HEK293T (cell line): ENCODE measurements around the gene CUL7.

ENCODE experiments used
- CTCF ChIA-PET: fragments of 350-600 bp; formaldehyde crosslinking; extraction: SDS; loops from one replicate; lab custom pipeline; 2021; ENCODE audit warnings: antibody characterized with exemption, inconsistent platforms; lab: Yijun Ruan, JAX
- POLR2A ChIA-PET: fragments of 350-600 bp; formaldehyde crosslinking; extraction: SDS; loops from one replicate; lab custom pipeline; 2020; ENCODE audit warnings: antibody characterized with exemption, inconsistent platforms; lab: Yijun Ruan, JAX
- DNase-seq: peaks from one replicate; pipeline ENCODE4 v3.0.0; 2012; ENCODE audit warnings: mixed read lengths; ENCODE audit errors: extremely low spot score
- ARNT ChIP-seq: fragments of 450-650 bp; IDR thresholded peaks from 2 replicates; pipeline ENCODE4 v1.6.1; 2017; ENCODE audit warnings: mild to moderate bottlenecking
- BHLHE40 ChIP-seq: fragments of 450-650 bp; IDR thresholded peaks from 2 replicates; pipeline ENCODE4 v1.6.1; 2016; ENCODE audit warnings: mild to moderate bottlenecking, moderate library complexity, borderline replicate concordance
- CTBP1 ChIP-seq: fragments of 450-650 bp; IDR thresholded peaks from 2 replicates; pipeline ENCODE4 v1.6.1; 2016; ENCODE audit warnings: borderline replicate concordance
- ELF4 ChIP-seq: fragments of 450-650 bp; IDR thresholded peaks from 2 replicates; pipeline ENCODE4 v1.6.1; 2017; ENCODE audit warnings: antibody characterized with exemption
- FOXA1 ChIP-seq: fragments of 450-650 bp; IDR thresholded peaks from 2 replicates; pipeline ENCODE4 v1.6.1; 2016; ENCODE audit warnings: mild to moderate bottlenecking
- FOXK2 ChIP-seq: fragments of 450-650 bp; IDR thresholded peaks from 2 replicates; pipeline ENCODE4 v1.6.1; 2016; ENCODE audit warnings: mild to moderate bottlenecking
- FOXM1 ChIP-seq: fragments of 450-650 bp; IDR thresholded peaks from 2 replicates; pipeline ENCODE4 v1.6.1; 2017; ENCODE audit warnings: mild to moderate bottlenecking, borderline replicate concordance
- HDGF ChIP-seq: fragments of 450-650 bp; IDR thresholded peaks from 2 replicates; pipeline ENCODE4 v1.6.1; 2017; ENCODE audit warnings: antibody characterized with exemption, borderline replicate concordance
- L3MBTL2 ChIP-seq: fragments of 450-650 bp; conservative IDR thresholded peaks from 2 replicates; pipeline ENCODE4 v1.6.1; 2016; ENCODE audit warnings: mild to moderate bottlenecking
- LEF1 ChIP-seq: fragments of 450-650 bp; IDR thresholded peaks from 2 replicates; pipeline ENCODE4 v1.6.1; 2017; ENCODE audit warnings: mild to moderate bottlenecking, borderline replicate concordance
- NFRKB ChIP-seq: fragments of 450-650 bp; IDR thresholded peaks from 2 replicates; pipeline ENCODE4 v1.6.1; 2016; ENCODE audit warnings: mild to moderate bottlenecking, moderate library complexity
- SP1 ChIP-seq: fragments of 450-650 bp; IDR thresholded peaks from 2 replicates; pipeline ENCODE4 v1.6.1; 2017
- SUZ12 ChIP-seq: fragments of 450-650 bp; IDR thresholded peaks from 2 replicates; pipeline ENCODE4 v1.6.1; 2016; ENCODE audit warnings: mild to moderate bottlenecking
- TARDBP ChIP-seq: fragments of 450-650 bp; IDR thresholded peaks from 2 replicates; pipeline ENCODE4 v1.6.1; 2016
- ZNF384 ChIP-seq: fragments of 450-650 bp; IDR thresholded peaks from 2 replicates; pipeline ENCODE4 v1.6.1; 2016
- TF ChIP-seq, protein P1 (sequence below): fragments of 450-650 bp; IDR thresholded peaks from 2 replicates; pipeline ENCODE4 v1.6.1; 2016

CUL7 gene

DNA sequence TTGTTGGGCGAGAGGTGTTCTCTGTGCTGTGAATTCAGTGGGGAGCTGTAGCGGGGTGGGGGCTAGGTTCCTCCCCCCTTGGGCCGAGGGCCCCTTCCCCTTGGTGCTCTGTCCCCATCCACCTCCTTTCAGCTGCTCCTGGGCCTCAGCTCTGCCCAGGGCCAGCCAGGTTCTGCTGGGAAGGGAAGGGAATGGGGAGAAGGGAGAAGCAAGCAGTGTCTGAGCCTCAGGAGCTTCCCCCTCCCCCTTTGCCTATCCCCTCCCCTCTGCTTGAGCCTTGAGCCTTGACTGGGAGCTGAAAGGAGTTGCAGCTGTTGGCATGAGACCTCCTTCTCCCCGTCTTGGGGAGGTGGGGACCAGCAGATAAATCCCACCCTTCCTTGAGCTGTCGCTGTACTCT is 32.8 kb downstream of the CUL7 start:
- TF ChIP-seq NFRKB (no peak), FOXM1 (no peak), ELF4 (no peak), CTBP1 (no peak), LEF1 (no peak), FOXK2 (no peak), ARNT (no peak), BHLHE40 (no peak), ZNF384 (no peak), HDGF (no peak)
- TF ChIP-seq, protein P1, sequence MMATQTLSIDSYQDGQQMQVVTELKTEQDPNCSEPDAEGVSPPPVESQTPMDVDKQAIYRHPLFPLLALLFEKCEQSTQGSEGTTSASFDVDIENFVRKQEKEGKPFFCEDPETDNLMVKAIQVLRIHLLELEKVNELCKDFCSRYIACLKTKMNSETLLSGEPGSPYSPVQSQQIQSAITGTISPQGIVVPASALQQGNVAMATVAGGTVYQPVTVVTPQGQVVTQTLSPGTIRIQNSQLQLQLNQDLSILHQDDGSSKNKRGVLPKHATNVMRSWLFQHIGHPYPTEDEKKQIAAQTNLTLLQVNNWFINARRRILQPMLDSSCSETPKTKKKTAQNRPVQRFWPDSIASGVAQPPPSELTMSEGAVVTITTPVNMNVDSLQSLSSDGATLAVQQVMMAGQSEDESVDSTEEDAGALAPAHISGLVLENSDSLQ, result no peak
- ChIA-PET POLR2A (interaction anchor here (1.0 to 2.8 kb wide), 13 partner anchors 9 to 141 kb away, joined by 3 to 26 read pairs (median 6); partner anchors contain the start of genes CNPY3, CUL7, KLC4 and MRPL2), CTCF (interaction anchor here (0.6 kb wide), 1 partner anchor 29 kb away, joined by 3 read pairs; no protein-coding TSS in a partner anchor)
- peak; percentile 40 for DNase-seq

DNA sequence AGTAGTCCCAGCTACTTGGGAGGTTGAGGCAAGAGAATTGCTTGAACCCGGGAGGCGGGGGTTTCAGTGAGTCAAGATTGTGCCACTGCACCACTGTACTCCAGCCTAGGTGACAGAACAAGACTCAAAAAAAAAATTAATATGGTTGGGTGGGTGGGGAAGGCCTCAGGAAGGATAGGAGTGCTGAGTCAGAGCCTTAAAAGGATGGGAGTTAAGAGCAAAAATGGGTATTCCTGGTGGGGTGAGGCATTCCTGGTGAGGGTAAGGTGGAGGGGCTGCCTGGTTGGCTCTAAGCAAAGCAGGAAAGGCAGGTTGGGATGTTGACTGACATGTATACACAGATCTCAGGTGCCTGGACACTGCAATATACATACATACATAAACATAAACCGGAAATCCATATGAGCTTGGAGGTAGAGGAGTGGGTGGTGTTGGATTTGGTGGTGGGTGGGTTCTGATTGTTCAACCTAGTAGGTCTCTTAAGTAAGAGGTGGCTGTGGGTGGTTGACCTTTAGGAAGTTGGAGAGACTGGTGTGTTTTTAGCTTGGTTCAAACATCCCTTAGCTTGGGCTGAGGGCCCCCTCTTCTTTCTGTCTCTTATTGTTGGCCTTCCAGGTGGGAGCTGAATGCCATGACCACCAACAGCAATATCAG is 33.5 kb downstream of the CUL7 start:
- ChIA-PET POLR2A (interaction anchor here (0.8 to 2.8 kb wide), 10 partner anchors 9 to 123 kb away, joined by 3 to 26 read pairs (median 8); partner anchors contain the start of genes CNPY3, CUL7, KLC4 and MRPL2), CTCF (no interaction called here)
- no peak for TF ChIP-seq BHLHE40
- no peak for DNase-seq

DNA sequence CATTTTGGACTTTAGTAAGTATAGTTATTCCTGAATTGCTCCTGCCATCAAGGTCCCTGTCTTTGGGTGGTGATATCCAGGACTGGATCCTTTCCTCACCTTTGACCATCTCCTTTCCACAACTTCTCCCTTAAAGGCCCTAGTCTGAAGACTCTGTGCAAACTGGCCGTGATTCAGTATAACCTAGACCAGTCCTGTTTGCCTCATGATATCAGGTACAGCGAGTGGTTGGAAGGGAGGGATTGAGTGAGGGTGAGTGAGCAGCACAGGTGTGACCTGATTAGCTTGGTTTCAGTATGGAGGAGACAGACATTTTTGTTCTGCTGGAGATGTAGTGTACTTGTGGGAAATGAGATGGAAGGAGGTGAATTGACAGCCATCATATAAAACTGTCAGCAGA is 34.5 kb downstream of the CUL7 start:
- ChIA-PET POLR2A (interaction anchor here (1.8 kb wide), 1 partner anchor 35 kb away, joined by 4 read pairs; the partner anchor contains the start of gene PPP2R5D), CTCF (no interaction called here)
- no peak for DNase-seq
- TF ChIP-seq FOXM1 (no peak), NFRKB (no peak)

DNA sequence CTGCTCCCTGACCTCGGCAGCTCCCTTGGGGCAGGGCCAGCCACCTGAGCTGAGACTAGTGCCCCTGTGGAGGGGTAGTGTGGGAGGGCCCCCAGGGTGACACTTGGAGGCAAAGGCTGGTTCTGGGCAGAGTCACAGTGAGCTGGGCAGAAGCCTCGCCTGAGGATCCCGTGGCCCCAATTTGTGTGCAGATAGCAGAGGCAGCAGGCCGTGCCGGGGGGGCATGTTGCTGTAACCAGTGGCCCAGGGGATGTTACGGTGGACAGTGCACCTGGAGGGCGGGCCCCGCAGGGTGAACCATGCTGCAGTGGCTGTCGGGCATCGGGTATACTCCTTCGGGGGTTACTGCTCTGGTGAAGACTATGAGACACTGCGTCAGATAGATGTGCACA is 36.7 kb downstream of the CUL7 start:
- TF ChIP-seq ZNF384 (no peak), L3MBTL2 (no peak), FOXK2 (no peak)
- no peak for DNase-seq
- POLR2A ChIA-PET, result interaction anchor here (1.2 to 3.7 kb wide), 5 partner anchors 33 to 88 kb away, joined by 4 to 22 read pairs (median 6); partner anchors contain the start of genes CNPY3, CUL7, KLC4 and MRPL2
- CTCF ChIA-PET, result no interaction called here

DNA sequence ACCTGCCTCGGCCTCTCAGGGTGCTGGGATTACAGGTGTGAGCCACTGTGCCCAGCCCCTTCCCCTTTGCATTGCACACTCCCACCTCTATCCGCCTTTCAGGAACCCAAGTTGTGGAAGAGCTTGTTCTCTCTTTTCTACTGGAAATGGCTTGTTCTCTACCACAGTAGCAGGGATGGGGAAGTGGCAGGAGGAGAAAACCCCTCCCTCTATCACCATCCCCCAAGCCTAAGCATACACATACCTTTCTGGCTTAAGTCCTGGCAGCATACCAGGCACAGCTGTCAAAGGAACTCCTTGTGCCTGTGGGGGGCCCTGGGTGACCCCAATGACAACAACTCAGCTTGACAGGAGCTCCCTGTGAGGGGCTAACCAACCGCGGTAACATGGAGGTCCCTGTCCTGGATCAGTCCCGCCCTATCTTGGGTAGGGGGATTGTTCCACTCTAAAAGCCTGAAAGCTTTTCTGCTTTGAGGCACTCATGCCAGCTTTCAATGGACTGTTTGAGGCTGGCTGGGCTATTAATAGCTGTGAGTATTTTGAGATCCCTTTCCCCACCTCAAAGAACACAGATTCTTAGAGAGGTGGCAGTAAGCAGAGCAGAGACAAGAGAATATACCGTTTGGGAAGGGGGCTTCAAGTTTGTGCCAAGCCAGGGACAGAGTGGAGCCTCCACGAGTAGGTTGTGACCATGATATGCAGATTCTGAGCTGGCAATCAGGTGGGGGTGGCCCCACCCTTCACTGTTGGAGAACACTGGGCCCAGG is 37.3 kb downstream of the CUL7 start:
- ChIA-PET CTCF (no interaction called here), POLR2A (interaction anchor here (1.2 to 3.7 kb wide), 6 partner anchors 9 to 87 kb away, joined by 4 to 30 read pairs (median 9); partner anchors contain the start of genes CNPY3, CUL7, KLC4 and MRPL2)
- TF ChIP-seq ZNF384 (no peak), ARNT (no peak), SUZ12 (no peak), CTBP1 (no peak), BHLHE40 (no peak), FOXK2 (no peak), ELF4 (no peak), LEF1 (no peak), L3MBTL2 (no peak), HDGF (no peak), NFRKB (no peak)
- TF ChIP-seq, protein P1, result no peak
- DNase-seq, result no peak

DNA sequence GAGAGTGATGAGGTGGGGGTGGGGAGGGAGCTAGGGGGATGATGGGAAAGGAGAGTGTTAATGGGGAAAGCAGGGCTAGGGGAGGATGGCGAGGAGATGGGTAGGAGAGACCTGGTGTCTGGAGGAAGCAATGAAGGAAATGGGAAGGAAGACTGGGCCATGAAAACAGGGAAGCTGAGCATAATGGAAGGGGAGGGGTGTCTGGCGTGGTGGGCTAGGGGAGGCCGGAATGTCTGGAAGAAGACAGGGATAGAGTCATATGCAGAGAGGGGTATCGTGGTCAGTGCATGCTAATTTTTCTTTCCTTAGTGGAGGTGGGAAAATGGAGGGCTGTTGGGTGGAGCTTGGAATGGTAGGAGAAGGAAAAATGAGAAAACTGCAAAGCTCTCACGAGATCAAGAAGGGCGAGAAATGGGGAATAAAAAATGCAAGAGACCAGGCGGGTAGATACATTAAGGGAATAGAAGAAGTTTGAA is 39.2 kb downstream of the CUL7 start:
- no peak for DNase-seq
- POLR2A ChIA-PET, result interaction anchor here (0.6 to 7.4 kb wide), 25 partner anchors 8 to 1205 kb away, joined by 3 to 78 read pairs (median 5); partner anchors contain the start of genes CNPY3, CUL7, KLC4 and MRPL2
- TF ChIP-seq TARDBP, result no peak
- TF ChIP-seq LEF1, result no peak
- TF ChIP-seq SP1, result no peak
- no peak for TF ChIP-seq NFRKB
- TF ChIP-seq FOXA1, result no peak
- CTCF ChIA-PET, result interaction anchor here (0.9 kb wide), 1 partner anchor 129 kb away, joined by 4 read pairs; no protein-coding TSS in a partner anchor

DNA sequence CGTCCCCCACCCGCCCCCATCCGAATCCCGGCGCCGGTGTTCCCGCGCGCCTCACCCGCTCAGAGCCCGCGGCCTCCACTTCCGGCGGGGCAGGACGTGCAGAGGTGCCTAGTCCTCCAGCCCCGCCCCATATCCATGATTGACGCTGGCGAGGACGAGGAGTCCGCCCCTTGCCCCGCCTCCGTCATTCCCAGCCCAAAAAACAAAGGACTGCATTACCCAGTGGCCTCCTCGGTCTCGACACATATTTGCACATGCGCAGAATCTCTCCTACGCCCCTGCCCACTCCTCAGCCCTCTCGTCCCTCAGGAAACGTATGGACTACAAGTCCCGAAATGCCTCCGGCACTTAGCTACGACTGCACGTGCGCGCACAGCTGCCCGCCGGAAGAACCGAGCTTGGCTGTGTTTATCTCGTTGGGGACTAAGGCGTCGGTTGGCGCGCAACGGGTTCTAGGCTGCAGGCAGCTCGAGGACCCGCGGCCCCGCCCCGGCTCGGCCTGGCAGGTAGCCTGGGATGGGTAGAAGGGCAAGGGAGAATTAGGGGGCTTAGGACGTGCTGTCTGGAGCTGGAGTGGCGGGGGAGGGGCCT is 39.7 kb downstream of the CUL7 start, which contains the start of the genes KLHDC3 and MEA1:
TSS of gene KLHDC3 (plus strand) at position 407 of the 591 bp plus-strand sequence. CDS start 2,944 bp downstream, outside the sequence.
TSS of gene MEA1 (minus strand) at position 104 of the 591 bp plus-strand sequence. CDS start 133 bp downstream, outside the sequence.
- CTCF ChIA-PET, result interaction anchor here (0.9 kb wide), 1 partner anchor 130 kb away, joined by 4 read pairs; no protein-coding TSS in a partner anchor
- no peak for TF ChIP-seq ZNF384
- TF ChIP-seq FOXK2, result peak; percentile 90
- TF ChIP-seq TARDBP, result no peak
- TF ChIP-seq, protein P1, result peak; percentile 99
- TF ChIP-seq HDGF, result 0 out of 2 replicates have a peak, but pooled peaks have one; percentile 67
- peak; percentile 80 for TF ChIP-seq L3MBTL2
- DNase-seq, result peak; percentile 99
- POLR2A ChIA-PET, result interaction anchor here (0.6 to 7.4 kb wide), 28 partner anchors 8 to 1206 kb away, joined by 3 to 78 read pairs (median 4); partner anchors contain the start of genes CNPY3, CUL7, KLC4 and MRPL2
